ENCODE measurements around the gene DOK3.

DNA sequence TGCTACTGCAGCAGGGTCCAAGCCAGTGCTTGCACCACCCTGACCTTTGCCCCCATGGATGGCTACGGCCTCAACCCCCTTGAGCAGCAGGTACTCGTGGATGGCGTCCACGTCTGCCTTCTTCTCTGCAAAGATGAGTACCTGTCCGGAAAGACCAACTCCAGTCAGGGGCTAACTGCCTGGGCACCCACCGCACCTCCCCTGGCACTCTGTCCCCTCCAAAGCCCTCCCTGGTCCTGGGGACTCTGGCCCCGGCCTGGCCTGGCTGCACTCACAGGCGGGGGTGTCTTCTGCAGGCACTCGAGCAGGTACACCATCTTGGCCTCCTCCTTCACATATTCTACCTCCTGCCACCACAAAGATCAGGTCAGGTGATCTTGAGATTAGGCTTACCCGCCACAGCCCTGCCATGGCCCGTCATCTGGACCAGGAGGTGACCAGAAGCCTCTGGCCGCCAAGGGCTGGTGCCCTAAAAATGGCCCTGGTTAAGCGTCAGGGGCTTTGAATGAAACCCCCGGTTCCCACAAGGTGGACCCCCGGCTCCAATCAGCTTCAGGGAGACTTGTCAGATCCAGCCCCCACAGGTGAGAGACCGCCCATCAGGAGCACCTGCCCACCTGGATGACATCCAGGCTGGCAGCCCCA, 3.2 kb upstream of the DOK3 start:
- TF ChIP-seq, protein P1, sequence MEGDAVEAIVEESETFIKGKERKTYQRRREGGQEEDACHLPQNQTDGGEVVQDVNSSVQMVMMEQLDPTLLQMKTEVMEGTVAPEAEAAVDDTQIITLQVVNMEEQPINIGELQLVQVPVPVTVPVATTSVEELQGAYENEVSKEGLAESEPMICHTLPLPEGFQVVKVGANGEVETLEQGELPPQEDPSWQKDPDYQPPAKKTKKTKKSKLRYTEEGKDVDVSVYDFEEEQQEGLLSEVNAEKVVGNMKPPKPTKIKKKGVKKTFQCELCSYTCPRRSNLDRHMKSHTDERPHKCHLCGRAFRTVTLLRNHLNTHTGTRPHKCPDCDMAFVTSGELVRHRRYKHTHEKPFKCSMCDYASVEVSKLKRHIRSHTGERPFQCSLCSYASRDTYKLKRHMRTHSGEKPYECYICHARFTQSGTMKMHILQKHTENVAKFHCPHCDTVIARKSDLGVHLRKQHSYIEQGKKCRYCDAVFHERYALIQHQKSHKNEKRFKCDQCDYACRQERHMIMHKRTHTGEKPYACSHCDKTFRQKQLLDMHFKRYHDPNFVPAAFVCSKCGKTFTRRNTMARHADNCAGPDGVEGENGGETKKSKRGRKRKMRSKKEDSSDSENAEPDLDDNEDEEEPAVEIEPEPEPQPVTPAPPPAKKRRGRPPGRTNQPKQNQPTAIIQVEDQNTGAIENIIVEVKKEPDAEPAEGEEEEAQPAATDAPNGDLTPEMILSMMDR (IDR thresholded peaks at IDR 0.05): no peak
- TF ChIP-seq POLR2A (IDR thresholded peaks at IDR 0.05): no peak
